PC-9 (cell line): Measurements from ENCODE around the gene SLC38A3. TPM values are rescaled to one million over a fixed set of nuclear protein-coding genes. Genes with fewer than 3 reads are reported as not detected.

ENCODE experiments used
- BruUV-seq: library from RNA; stranded (reverse); fragments of 400-500 nt; replicated peaks from 2 replicates; lab custom pipeline; 2021; lab: Mats Ljungman, UMichigan
- CTCF ChIA-PET: fragments of 300-600 bp; sonication (Branson Sonifier 250); formaldehyde crosslinking; loops from one replicate; lab custom pipeline; 2022; ENCODE audit warnings: antibody characterized with exemption; lab: Charles Lee
- POLR2A ChIA-PET: fragments of 300-600 bp; sonication (Branson Sonifier 250); formaldehyde crosslinking; loops from one replicate; lab custom pipeline; 2022; ENCODE audit warnings: antibody characterized with exemption; ENCODE audit not compliant: unreplicated experiment; lab: Charles Lee
- DNase-seq, 2 experiments: peaks; one replicate each; pipeline versions ENCODE4 v3.0.0 to v3.0.0-alpha.2; 2015 to 2022; ENCODE audit warnings: mixed read lengths in 1 of 2
- H2AFZ ChIP-seq: fragments of 200-600 bp; sonication (generic); 2 replicates; pipeline ENCODE4 v1.8.1; 2017; ENCODE audit warnings: antibody characterized with exemption
- H3F3A ChIP-seq: fragments of 200-600 bp; sonication (generic); 2 replicates; pipeline ENCODE4 v1.8.1; 2017; ENCODE audit warnings: antibody characterized with exemption, mild to moderate bottlenecking, low read depth; ENCODE audit not compliant: insufficient read depth
- H3K27ac ChIP-seq: fragments of 200-600 bp; sonication (generic); 2 replicates; pipeline ENCODE4 v1.6.1; 2016; ENCODE audit warnings: mixed run types
- H3K27me3 ChIP-seq: fragments of 200-600 bp; sonication (generic); 2 replicates; pipeline ENCODE4 v1.6.1; 2016; ENCODE audit warnings: low read depth, mixed run types; ENCODE audit not compliant: insufficient read depth
- H3K36me3 ChIP-seq: fragments of 200-600 bp; sonication (generic); 2 replicates; pipeline ENCODE4 v1.6.1; 2016; ENCODE audit warnings: low read depth, mixed run types
- H3K4me1 ChIP-seq: fragments of 200-600 bp; sonication (generic); replicated peaks from 2 replicates; pipeline ENCODE4 v1.6.1; 2016; ENCODE audit warnings: mixed run types; ENCODE audit not compliant: insufficient read depth
- H3K4me2 ChIP-seq: fragments of 200-600 bp; sonication (generic); 2 replicates; pipeline ENCODE4 v1.6.1; 2017; ENCODE audit warnings: mixed run types
- H3K4me3 ChIP-seq: fragments of 200-600 bp; sonication (generic); 2 replicates; pipeline ENCODE4 v1.6.1; 2016; ENCODE audit warnings: mixed run types
- H3K79me2 ChIP-seq: fragments of 200-600 bp; sonication (generic); 2 replicates; pipeline ENCODE4 v1.6.1; 2017; ENCODE audit warnings: low read depth, mixed run types
- H3K9me2 ChIP-seq: fragments of 200-600 bp; sonication (generic); 2 replicates; pipeline ENCODE4 v1.8.1; 2017; ENCODE audit warnings: mild to moderate bottlenecking; ENCODE audit not compliant: insufficient read depth
- H3K9me3 ChIP-seq: fragments of 200-600 bp; sonication (generic); 2 replicates; pipeline ENCODE4 v1.8.1; 2016; ENCODE audit warnings: low read depth; ENCODE audit not compliant: insufficient read depth
- H4K20me1 ChIP-seq: fragments of 200-600 bp; sonication (generic); 2 replicates; pipeline ENCODE4 v1.8.1; 2017; ENCODE audit not compliant: insufficient read depth
- EZH2 ChIP-seq: fragments of 200-600 bp; sonication (generic); IDR thresholded peaks from 2 replicates; pipeline ENCODE4 v1.8.0; 2017; ENCODE audit warnings: antibody characterized with exemption, low read depth
- intact Hi-C: fragments of 100-400 bp; cut with micrococcal nuclease; formaldehyde crosslinking; loops from one replicate; pipeline ENCODE4 v1.10.0; 2022; ENCODE audit not compliant: unreplicated experiment
- total RNA-seq: library from RNA; stranded (reverse); gene quantifications from 2 replicates; pipeline ENCODE4 v1.2.3, GENCODE V29; 2021
- TF ChIP-seq, protein P1 (sequence below): fragments of 200-600 bp; sonication (generic); conservative IDR thresholded peaks from 2 replicates; pipeline ENCODE4 v1.6.1; 2017; ENCODE audit warnings: mixed run types, antibody characterized with exemption, mild to moderate bottlenecking, moderate library complexity

The SLC38A3 gene
- total RNA-seq, 1 experiment from 2014 or later: 0.37 TPM

DNA sequence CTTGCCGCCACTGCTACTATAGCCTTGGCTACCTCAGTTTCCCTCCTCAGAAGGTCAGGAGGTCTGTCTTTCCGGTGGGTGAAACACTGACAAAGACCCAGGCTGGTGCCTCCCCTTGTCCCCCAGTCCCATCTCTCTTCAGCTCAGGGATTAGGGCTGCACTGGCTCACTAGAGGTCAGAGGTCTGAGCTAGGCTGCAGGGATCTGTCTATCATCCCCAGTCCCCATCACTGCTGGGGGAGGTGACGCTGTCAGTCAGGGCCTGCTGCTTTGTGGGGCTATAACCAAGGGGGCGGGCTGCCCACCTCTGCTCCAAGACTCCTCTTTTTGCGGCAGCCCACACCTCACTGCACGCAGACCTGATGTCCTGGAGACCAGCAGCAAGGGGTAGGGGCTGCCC lies 36.3 kb upstream of the SLC38A3 start:
- Histone ChIP-seq H4K20me1 (no peaks in the 10 kb centered on the region), H3K79me2 (no peaks in the 10 kb centered on the region), H3K4me2 (no peak overlapping the region), H3K36me3 (no peaks in the 10 kb centered on the region), H3K27ac (no peak overlapping the region), H3K9me3 (no peaks in the 10 kb centered on the region), H3K27me3 (no peaks in the 10 kb centered on the region), H3F3A (no peaks in the 10 kb centered on the region; the same call in 1 of the 2 replicates), H3K4me1 (peaks cover 19% of the 10 kb centered on the region), H2AFZ (no peak overlapping the region), H3K9me2 (no peaks in the 10 kb centered on the region), H3K4me3 (no peak overlapping the region)
- no TSS peak for BruUV-seq
- POLR2A ChIA-PET: interaction anchor here (0.7 kb wide), 1 partner anchor 49 kb away, joined by 4 read pairs; no protein-coding TSS in a partner anchor
- intact Hi-C loops: no loop called here
- CTCF ChIA-PET: no interaction called here
- TF ChIP-seq EZH2: no peak
- TF ChIP-seq, protein P1, sequence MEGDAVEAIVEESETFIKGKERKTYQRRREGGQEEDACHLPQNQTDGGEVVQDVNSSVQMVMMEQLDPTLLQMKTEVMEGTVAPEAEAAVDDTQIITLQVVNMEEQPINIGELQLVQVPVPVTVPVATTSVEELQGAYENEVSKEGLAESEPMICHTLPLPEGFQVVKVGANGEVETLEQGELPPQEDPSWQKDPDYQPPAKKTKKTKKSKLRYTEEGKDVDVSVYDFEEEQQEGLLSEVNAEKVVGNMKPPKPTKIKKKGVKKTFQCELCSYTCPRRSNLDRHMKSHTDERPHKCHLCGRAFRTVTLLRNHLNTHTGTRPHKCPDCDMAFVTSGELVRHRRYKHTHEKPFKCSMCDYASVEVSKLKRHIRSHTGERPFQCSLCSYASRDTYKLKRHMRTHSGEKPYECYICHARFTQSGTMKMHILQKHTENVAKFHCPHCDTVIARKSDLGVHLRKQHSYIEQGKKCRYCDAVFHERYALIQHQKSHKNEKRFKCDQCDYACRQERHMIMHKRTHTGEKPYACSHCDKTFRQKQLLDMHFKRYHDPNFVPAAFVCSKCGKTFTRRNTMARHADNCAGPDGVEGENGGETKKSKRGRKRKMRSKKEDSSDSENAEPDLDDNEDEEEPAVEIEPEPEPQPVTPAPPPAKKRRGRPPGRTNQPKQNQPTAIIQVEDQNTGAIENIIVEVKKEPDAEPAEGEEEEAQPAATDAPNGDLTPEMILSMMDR: no peak
- DNase-seq: no peak

DNA sequence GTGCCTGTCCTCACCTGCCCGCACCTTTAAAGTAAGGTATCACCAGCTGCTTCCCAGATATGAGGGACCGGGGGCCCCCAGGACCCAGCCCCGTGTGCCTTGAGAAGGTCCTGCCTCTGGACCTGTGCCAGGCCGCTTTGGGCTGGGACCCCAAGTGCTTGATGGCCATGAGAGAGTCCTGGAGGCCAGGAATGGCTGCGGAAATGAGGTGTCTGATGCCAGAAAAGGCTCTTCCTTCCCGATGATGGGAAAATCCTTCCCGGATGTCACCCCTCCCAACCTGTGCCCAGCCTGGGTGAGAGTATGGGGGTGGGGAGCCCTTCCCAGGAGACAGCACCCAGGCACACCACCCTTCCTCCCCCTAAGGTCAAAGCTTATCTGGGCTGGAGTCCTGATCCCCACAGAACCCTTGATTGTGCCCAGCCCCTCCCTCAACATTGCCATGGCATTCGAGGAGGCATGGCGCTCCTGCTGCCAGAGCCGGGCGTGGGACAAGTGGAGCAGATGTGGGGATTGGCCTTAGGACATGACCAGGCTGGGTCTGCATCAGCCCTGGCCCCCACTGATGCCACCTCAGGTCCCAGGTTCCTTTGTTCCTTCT lies 35.7 kb upstream of the SLC38A3 start:
- Histone ChIP-seq H3F3A (no peaks in the 10 kb centered on the region; the same call in 1 of the 2 replicates), H4K20me1 (no peaks in the 10 kb centered on the region), H3K27me3 (no peaks in the 10 kb centered on the region), H3K79me2 (no peaks in the 10 kb centered on the region), H3K27ac (no peak overlapping the region), H3K36me3 (no peaks in the 10 kb centered on the region), H3K4me3 (no peak overlapping the region), H2AFZ (no peak overlapping the region), H3K9me2 (no peaks in the 10 kb centered on the region), H3K9me3 (no peaks in the 10 kb centered on the region), H3K4me2 (no peak overlapping the region), H3K4me1 (peaks cover 14% of the 10 kb centered on the region)
- intact Hi-C loops: no loop called here
- CTCF ChIA-PET: no interaction called here
- no TSS peak for BruUV-seq
- POLR2A ChIA-PET: no interaction called here
- DNase-seq: no peak
- TF ChIP-seq, protein P1: no peak
- no peak for TF ChIP-seq EZH2

DNA sequence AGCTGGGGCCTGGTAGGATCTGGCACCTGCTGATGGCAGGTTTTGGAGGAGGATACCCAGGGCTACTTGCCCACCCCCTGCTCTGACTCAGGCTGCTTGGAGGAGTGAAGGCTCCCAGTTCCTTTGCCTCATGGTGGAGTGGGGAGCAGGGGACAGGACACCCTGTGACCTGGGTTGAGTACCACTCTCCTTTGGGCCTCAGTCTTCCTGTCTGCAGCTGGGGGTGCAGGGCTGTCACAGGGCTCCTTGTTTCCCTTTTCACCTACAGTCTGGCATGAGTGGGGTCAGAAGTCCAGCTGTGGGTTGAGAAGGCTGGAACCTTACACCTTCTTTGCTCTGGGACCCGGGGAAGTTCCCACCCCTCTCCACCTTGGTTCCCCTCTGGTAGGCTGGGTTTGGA lies 35.2 kb upstream of the SLC38A3 start:
- Histone ChIP-seq H3K36me3 (no peaks in the 10 kb centered on the region), H2AFZ (no peak overlapping the region), H3K9me2 (no peaks in the 10 kb centered on the region), H3K4me2 (no peak overlapping the region), H4K20me1 (no peaks in the 10 kb centered on the region), H3K79me2 (no peaks in the 10 kb centered on the region), H3K27me3 (no peaks in the 10 kb centered on the region), H3K4me3 (no peak overlapping the region), H3K4me1 (peaks cover 9% of the 10 kb centered on the region; the same call in 1 of the 2 replicates), H3K9me3 (no peaks in the 10 kb centered on the region), H3K27ac (no peak overlapping the region), H3F3A (no peaks in the 10 kb centered on the region; the same call in 1 of the 2 replicates)
- BruUV-seq: no TSS peak
- intact Hi-C loops: loop anchor here (2.0 kb wide), 1 partner anchor 15 kb away; no protein-coding TSS in a partner anchor
- DNase-seq: no peak
- POLR2A ChIA-PET: no interaction called here
- no peak for TF ChIP-seq EZH2
- TF ChIP-seq, protein P1: no peak
- CTCF ChIA-PET: no interaction called here
